ENCODE results near the gene TSC2. TPM values are rescaled to one million over a fixed set of nuclear protein-coding genes. Genes with fewer than 3 reads are reported as not detected.

Gene TSC2
- total RNA-seq, 1 experiment from 2014 or later: 59.3 TPM

GRCh38 chr16:2035431-2036199 lies 12.2 kb upstream of the TSC2 start:
- Histone ChIP-seq H3K9me2 (replicated peaks; ENCODE audit: low read length) (no peaks in the 10 kb centered on the region), H3K36me3 (ENCODE audit: low read depth, low read length) (no peaks in the 10 kb centered on the region; the same call in 1 of the 2 replicates), H3K4me1 (ENCODE audit: insufficient read depth, low read length) (peaks cover 66% of the 10 kb centered on the region), H3K27ac (ENCODE audit: low read length) (peak overlapping the region; percentile 93), H3K9ac (ENCODE audit: low read length) (peak overlapping the region; percentile 82), H3F3A (ENCODE audit: low read length, unreplicated experiment) (no peaks in the 10 kb centered on the region), H3K27me3 (ENCODE audit: low read length) (no peaks in the 10 kb centered on the region), H4K20me1 (ENCODE audit: low read length) (no peaks in the 10 kb centered on the region), H3K9me3 (ENCODE audit: low read length) (no peaks in the 10 kb centered on the region), H3K4me2 (ENCODE audit: low read length) (peak overlapping the region; percentile 85), H3K4me3 (ENCODE audit: low read length) (peak overlapping the region; percentile 63), H2AFZ (ENCODE audit: low read length) (no peak overlapping the region), H3K79me2 (ENCODE audit: low read length) (peaks cover 40% of the 10 kb centered on the region)
- peak; percentile 80 for DNase-seq
- intact Hi-C loops (cut with micrococcal nuclease): no loop called here
- ChIA-PET POLR2A (ENCODE audit: unreplicated experiment) (interaction anchor here (0.6 to 0.8 kb wide), 2 partner anchors 12 kb away, joined by 3 to 4 read pairs; no protein-coding TSS in a partner anchor), CTCF (no interaction called here)
- TF ChIP-seq EZH2phosphoT487 (IDR thresholded peaks at IDR 0.05; ENCODE audit: borderline replicate concordance, low read length) (0 out of 2 replicates have a peak, but pooled peaks have one; percentile 32), EZH2 (IDR thresholded peaks at IDR 0.05; ENCODE audit: low read length, unreplicated experiment) (no peak), CTCF (conservative IDR thresholded peaks at IDR 0.05; ENCODE audit: low read depth, low read length) (no peak)
- ATAC-seq: peak; percentile 32
- BruUV-seq (replicated peaks): no TSS peak

GRCh38 chr16:2036200-2036966 lies 11.4 kb upstream of the TSC2 start:
- ChIA-PET CTCF (no interaction called here), POLR2A (ENCODE audit: unreplicated experiment) (interaction anchor here (0.8 kb wide), 1 partner anchor 13 kb away, joined by 4 read pairs; no protein-coding TSS in a partner anchor)
- peaks cover 36% of the 10 kb centered on the region for H3K79me2 ChIP-seq (ENCODE audit: low read length)
- TF ChIP-seq CTCF (conservative IDR thresholded peaks at IDR 0.05; ENCODE audit: low read depth, low read length) (no peak), EZH2phosphoT487 (IDR thresholded peaks at IDR 0.05; ENCODE audit: borderline replicate concordance, low read length) (no peak)
- peak overlapping the region; percentile 85 for H3K4me2 ChIP-seq (ENCODE audit: low read length)
- intact Hi-C loops (cut with micrococcal nuclease): no loop called here
- H3K27me3 ChIP-seq (ENCODE audit: low read length): no peaks in the 10 kb centered on the region
- peak overlapping the region; percentile 82 for H3K9ac ChIP-seq (ENCODE audit: low read length)
- H3K4me3 ChIP-seq (ENCODE audit: low read length): peak overlapping the region; percentile 63
- H3K9me2 ChIP-seq (replicated peaks; ENCODE audit: low read length): no peaks in the 10 kb centered on the region
- H3K36me3 ChIP-seq (ENCODE audit: low read depth, low read length): no peaks in the 10 kb centered on the region; the same call in 1 of the 2 replicates
- no TSS peak for BruUV-seq (replicated peaks)
- no peaks in the 10 kb centered on the region for H3F3A ChIP-seq (ENCODE audit: low read length, unreplicated experiment)
- no peaks in the 10 kb centered on the region for H3K9me3 ChIP-seq (ENCODE audit: low read length)
- H4K20me1 ChIP-seq (ENCODE audit: low read length): no peaks in the 10 kb centered on the region
- peak overlapping the region; percentile 93 for H3K27ac ChIP-seq (ENCODE audit: low read length)
- ATAC-seq: no peak
- no peak for DNase-seq
- H2AFZ ChIP-seq (ENCODE audit: low read length): no peak overlapping the region
- peaks cover 73% of the 10 kb centered on the region for H3K4me1 ChIP-seq (ENCODE audit: insufficient read depth, low read length)

Measured in PC-3 (cell line).